Natural killer cell (primary cell): Measurements from ENCODE around the gene LIMS2. TPM values are rescaled to one million over a fixed set of nuclear protein-coding genes. Genes with fewer than 3 reads are reported as not detected.

ENCODE experiments used
- ATAC-seq, 3 donors: fragments of 150-1000 bp in 2 of 3; fragments of 200-7000 bp in 1 of 3; cut with Tn5 transposase; 1 replicate in 1 of 3; 2 replicates in 2 of 3; pipeline ENCODE4 v1.10.0; 2021; ENCODE audit warnings: mild to moderate bottlenecking in 2 of 3, moderate library complexity in 2 of 3
- DNase-seq, 2 donors: peaks; one replicate each; pipeline versions ENCODE4 v3.0.0 to v3.0.0-alpha.2; 2013 to 2021; ENCODE audit warnings: mixed read lengths in 1 of 2
- H3K27ac ChIP-seq: one replicate; pipeline ENCODE4 v1.5.1; 2013; ENCODE audit warnings: mild to moderate bottlenecking, low read length
- H3K27me3 ChIP-seq: one replicate; pipeline ENCODE4 v1.6.1; 2013; ENCODE audit warnings: low read length; ENCODE audit not compliant: control insufficient read depth, insufficient read depth
- H3K36me3 ChIP-seq: one replicate; pipeline ENCODE4 v1.6.1; 2013; ENCODE audit warnings: low read length; ENCODE audit not compliant: control insufficient read depth, insufficient read depth
- H3K4me1 ChIP-seq: one replicate; pipeline ENCODE4 v1.6.1; 2013; ENCODE audit warnings: low read length; ENCODE audit not compliant: control insufficient read depth, insufficient read depth
- H3K4me3 ChIP-seq: one replicate; pipeline ENCODE4 v1.5.1; 2013; ENCODE audit warnings: low read length
- H3K9me3 ChIP-seq: one replicate; pipeline ENCODE4 v1.6.1; 2013; ENCODE audit warnings: low read length; ENCODE audit not compliant: control insufficient read depth, insufficient read depth
- H3K27ac Mint-ChIP-seq, 2 donors: one replicate each; pipeline ENCODE4 v1.8.0; 2022; ENCODE audit warnings: mild to moderate bottlenecking in 2 of 2, mixed read lengths in 2 of 2, moderate library complexity in 1 of 2
- H3K27me3 Mint-ChIP-seq, 2 donors: one replicate each; pipeline ENCODE4 v1.8.0; 2022; ENCODE audit warnings: low read depth in 2 of 2, mixed read lengths in 2 of 2
- H3K36me3 Mint-ChIP-seq: one replicate; pipeline ENCODE4 v1.8.0; 2022; ENCODE audit warnings: mixed read lengths
- H3K4me1 Mint-ChIP-seq, 2 donors: one replicate each; pipeline ENCODE4 v1.8.0; 2022; ENCODE audit warnings: mixed read lengths in 2 of 2
- H3K4me3 Mint-ChIP-seq: one replicate; pipeline ENCODE4 v1.8.0; 2022; ENCODE audit warnings: mild to moderate bottlenecking, moderate library complexity, mixed read lengths
- H3K9me3 Mint-ChIP-seq, 2 donors: one replicate each; pipeline ENCODE4 v1.8.0; 2022; ENCODE audit warnings: mixed read lengths in 2 of 2
- CTCF ChIP-seq: fragments of 200-600 bp; IDR thresholded peaks from one replicate; pipeline ENCODE4 v1.8.0; 2022; ENCODE audit warnings: antibody characterized with exemption
- WGBS: methylation state at CpG from one replicate; pipeline ENCODE4 v1.1.7; 2013; ENCODE audit warnings: missing lambda C conversion rate; ENCODE audit not compliant: insufficient coverage; 5-methylcytosine and 5-hydroxymethylcytosine counted together
- intact Hi-C: fragments of 100-400 bp; cut with micrococcal nuclease; formaldehyde crosslinking; loops from one replicate; pipeline ENCODE4 v1.14.2; 2022
- total RNA-seq, 4 donors: library from RNA; stranded (reverse); fragments of 120-200 nt in 1 of 4; gene quantifications; one replicate each; pipeline versions ENCODE4 v1.2.3 to v1.2.4, GENCODE V29; 2013 to 2022

The LIMS2 gene
- total RNA-seq, 3 donors from 2014 or later (not counting 1 experiment from before 2014, with no cell fraction given): 0.15 to 0.16 TPM; not detected in 1

DNA sequence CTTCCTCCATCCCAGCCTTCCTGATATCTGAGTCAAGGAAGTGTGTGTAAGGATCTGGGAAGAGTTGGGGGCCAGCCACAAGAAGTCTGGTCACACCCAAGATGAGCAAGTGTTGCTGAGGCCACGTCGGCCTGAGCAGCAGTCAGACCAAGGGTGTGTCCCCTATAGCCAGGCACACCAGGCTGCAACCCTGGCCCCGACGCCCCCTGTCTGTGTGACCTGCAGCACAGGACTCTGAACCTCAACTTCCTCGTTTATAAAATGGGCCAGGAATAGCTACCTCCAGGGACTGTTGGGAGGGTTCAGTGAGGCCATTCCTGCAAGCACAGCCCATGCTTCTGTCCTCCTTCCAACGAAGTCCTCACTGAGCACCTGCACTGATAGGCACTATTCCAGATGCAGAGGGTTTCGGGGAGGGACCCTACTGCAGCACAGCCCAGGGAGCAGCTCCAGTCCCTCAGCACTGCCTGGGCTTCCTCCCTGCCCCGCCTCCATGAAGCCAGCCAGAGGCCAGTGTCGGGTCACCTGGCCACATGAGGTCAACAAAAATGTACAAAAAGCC is 13.3 kb downstream of the LIMS2 start:
- H3K4me1 Mint-ChIP-seq: peaks cover 0 to 7% of the 10 kb centered on the region in 2 donors
- ATAC-seq (no peak), DNase-seq (no peak)
- Histone ChIP-seq H3K9me3 (no peaks in the 10 kb centered on the region), H3K36me3 (no peaks in the 10 kb centered on the region), H3K27me3 (peaks cover 12% of the 10 kb centered on the region), H3K27ac (no peak overlapping the region), H3K4me3 (no peak overlapping the region), H3K4me1 (no peaks in the 10 kb centered on the region)
- 75% methylated on average over 9 of the region's 9 CpGs for WGBS
- H3K27me3 Mint-ChIP-seq: peaks cover 27 to 35% of the 10 kb centered on the region in 2 donors
- no peaks in the 10 kb centered on the region for H3K9me3 Mint-ChIP-seq
- H3K4me3 Mint-ChIP-seq: no peak overlapping the region
- no peak overlapping the region for H3K27ac Mint-ChIP-seq
- intact Hi-C loops: no loop called here
- no peak for TF ChIP-seq CTCF
- H3K36me3 Mint-ChIP-seq: no peaks in the 10 kb centered on the region

DNA sequence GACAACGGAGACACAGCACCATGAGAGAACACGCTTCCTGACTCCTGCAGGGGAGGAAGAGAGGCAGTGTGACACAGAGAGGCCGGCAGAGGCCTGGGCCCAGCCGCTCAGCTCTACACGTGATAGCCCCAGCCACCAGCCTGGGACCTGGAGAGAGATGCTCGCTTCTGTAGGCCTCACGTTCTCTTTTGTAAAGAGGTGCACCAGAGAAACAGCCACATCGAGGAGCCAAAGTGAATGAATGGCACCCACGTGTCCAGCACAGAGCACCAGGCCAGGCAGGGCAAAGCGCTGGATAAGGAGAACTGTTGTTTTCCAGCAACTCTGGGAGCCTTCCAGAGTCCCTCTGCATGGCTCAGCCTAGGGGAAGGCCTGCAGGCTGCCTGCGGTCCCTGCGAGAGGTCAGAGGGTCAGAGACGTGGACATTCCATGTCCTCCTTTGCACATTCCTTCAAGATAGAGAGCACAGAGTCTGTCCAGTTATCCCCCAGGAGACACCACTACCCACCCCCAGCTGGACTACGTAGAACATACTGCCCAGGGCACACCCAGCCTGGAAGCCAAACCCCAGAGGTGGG is 14.2 kb downstream of the LIMS2 start:
- H3K4me3 ChIP-seq: no peak overlapping the region
- no peak overlapping the region for H3K27ac ChIP-seq
- H3K27me3 ChIP-seq: peaks cover 9% of the 10 kb centered on the region
- no peaks in the 10 kb centered on the region for H3K36me3 ChIP-seq
- DNase-seq (no peak), ATAC-seq (no peak)
- peaks cover 0 to 7% of the 10 kb centered on the region in 2 donors for H3K4me1 Mint-ChIP-seq
- no peak for TF ChIP-seq CTCF
- H3K4me1 ChIP-seq: no peaks in the 10 kb centered on the region
- no peaks in the 10 kb centered on the region for H3K36me3 Mint-ChIP-seq
- H3K27ac Mint-ChIP-seq: no peak overlapping the region
- intact Hi-C loops: no loop called here
- no peaks in the 10 kb centered on the region for H3K9me3 ChIP-seq
- H3K9me3 Mint-ChIP-seq: no peaks in the 10 kb centered on the region
- 91% methylated on average over 14 of the region's 14 CpGs for WGBS
- H3K4me3 Mint-ChIP-seq: no peak overlapping the region
- peaks cover 20 to 26% of the 10 kb centered on the region in 2 donors for H3K27me3 Mint-ChIP-seq

DNA sequence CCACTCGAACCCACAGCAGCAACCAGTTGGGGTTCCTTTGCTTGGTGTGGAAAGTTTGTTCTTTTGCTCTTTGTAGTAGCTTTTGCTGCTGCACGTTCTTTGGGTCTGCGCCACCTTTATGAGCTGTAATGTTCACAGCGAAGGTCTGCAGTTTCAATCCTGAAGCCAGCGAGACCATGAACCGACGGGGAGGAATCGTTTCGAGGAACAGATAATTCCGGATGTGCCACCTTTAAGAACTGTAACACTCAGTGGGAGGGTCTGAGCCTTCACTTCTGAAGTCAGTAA is 15.1 kb downstream of the LIMS2 start:
- H3K27me3 Mint-ChIP-seq: peaks cover 16 to 17% of the 10 kb centered on the region in 2 donors
- 88% methylated on average over 10 of the region's 10 CpGs for WGBS
- DNase-seq (no peak), ATAC-seq (no peak)
- Histone ChIP-seq H3K36me3 (no peaks in the 10 kb centered on the region), H3K27me3 (peaks cover 9% of the 10 kb centered on the region), H3K4me3 (no peak overlapping the region), H3K27ac (no peak overlapping the region), H3K4me1 (no peaks in the 10 kb centered on the region), H3K9me3 (no peaks in the 10 kb centered on the region)
- no peaks in the 10 kb centered on the region for H3K9me3 Mint-ChIP-seq
- no peaks in the 10 kb centered on the region for H3K36me3 Mint-ChIP-seq
- H3K4me1 Mint-ChIP-seq: peaks cover 0 to 7% of the 10 kb centered on the region in 2 donors
- H3K4me3 Mint-ChIP-seq: no peak overlapping the region
- TF ChIP-seq CTCF: no peak
- no peak overlapping the region for H3K27ac Mint-ChIP-seq
- intact Hi-C loops: no loop called here
